ENCODE data around the gene KCNJ6.

The KCNJ6 gene

DNA sequence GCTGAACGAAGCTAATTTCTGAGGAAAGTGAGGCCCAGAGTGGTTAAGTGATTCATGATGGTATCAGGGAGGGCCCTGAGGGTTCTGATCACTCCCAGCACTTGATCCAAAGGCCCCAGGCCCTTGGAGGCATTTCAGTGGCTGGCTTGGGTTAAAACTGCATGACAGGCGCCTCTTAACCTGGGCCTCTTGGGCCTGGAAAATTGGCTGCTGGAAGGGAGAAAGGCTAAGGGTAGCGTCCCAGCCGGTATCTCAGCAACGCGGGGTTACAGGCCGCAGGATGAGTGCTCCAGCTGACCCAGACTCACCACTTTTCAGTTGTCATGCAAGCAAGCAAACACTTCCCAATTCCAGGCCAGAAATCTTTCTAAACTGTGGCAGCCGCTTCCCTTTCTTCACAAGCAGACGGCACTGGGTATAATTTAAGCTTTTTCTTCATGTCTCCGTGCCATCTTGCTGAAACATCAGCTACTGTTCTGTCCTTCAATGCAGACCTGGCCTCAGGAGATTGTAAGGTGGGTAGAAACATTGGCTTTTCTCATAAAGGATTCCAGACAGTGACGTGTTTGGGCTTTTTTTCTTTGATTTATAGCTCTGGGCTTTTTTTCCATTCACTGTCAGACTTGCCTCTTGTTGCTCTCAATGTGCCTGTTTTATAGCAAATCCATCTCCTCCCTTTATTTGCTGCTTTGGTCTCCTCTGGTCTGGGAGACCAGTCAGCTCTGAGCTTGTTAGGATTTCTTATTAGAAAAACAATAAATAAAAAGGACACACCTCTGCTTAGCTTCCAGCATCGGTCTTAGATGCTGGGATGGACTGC, 229.1 kb downstream of the KCNJ6 start:
- Mint-ChIP-seq H3K4me1 (ENCODE audit: low read depth) (peaks cover 7% of the 10 kb centered on the region), H3K27ac (no peak overlapping the region), H3K4me3 (no peak overlapping the region), H3K9me3 (peaks cover 7% of the 10 kb centered on the region), H3K36me3 (ENCODE audit: low read depth) (no peaks in the 10 kb centered on the region), H3K27me3 (peaks cover 5% of the 10 kb centered on the region)
- intact Hi-C loops (cut with micrococcal nuclease) = no loop called here

- Mint-ChIP-seq H3K27me3 (peaks cover 6% of the 10 kb centered on the region), H3K9me3 (peaks cover 4% of the 10 kb centered on the region), H3K36me3 (ENCODE audit: low read depth) (no peaks in the 10 kb centered on the region), H3K4me3 (no peak overlapping the region), H3K4me1 (ENCODE audit: low read depth) (peaks cover 5% of the 10 kb centered on the region), H3K27ac (no peak overlapping the region)
- intact Hi-C loops (cut with micrococcal nuclease) = no loop called here
Measured at GRCh38 chr21:37684547-37684946, 231.7 kb downstream of the KCNJ6 start.

- Mint-ChIP-seq H3K27ac (no peak overlapping the region), H3K27me3 (peaks cover 4% of the 10 kb centered on the region), H3K4me3 (no peak overlapping the region), H3K36me3 (ENCODE audit: low read depth) (no peaks in the 10 kb centered on the region), H3K9me3 (no peaks in the 10 kb centered on the region), H3K4me1 (ENCODE audit: low read depth) (peaks cover under 1% of the 10 kb centered on the region)
- intact Hi-C loops (cut with micrococcal nuclease) = no loop called here
Measured at GRCh38 chr21:37684115-37684493, 232.2 kb downstream of the KCNJ6 start.

GRCh38 chr21:37683396-37684114, 232.7 kb downstream of the KCNJ6 start:
- no peak overlapping the region for H3K27ac Mint-ChIP-seq
- intact Hi-C loops (cut with micrococcal nuclease) = no loop called here

DNA sequence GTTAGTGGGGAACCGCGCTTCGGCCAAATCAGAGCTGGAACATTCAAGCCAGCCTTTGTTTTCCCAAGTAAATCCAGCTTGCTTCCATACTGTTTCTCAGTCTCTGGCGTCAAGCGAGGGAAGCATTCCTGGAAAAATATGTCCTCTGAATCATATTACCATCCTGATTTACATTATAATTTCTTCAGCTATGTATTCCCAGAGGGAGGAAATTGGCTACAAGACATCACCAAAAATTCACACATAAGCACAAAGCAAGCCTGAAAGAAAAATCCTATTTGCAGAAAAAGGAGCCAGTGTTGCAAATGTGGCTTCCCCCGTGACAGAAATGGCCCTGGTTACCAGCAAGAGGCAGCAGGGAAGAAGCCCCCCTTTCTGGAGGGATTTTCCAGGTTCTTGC, 233.3 kb downstream of the KCNJ6 start:
- intact Hi-C loops (cut with micrococcal nuclease) = no loop called here
- H3K9me3 Mint-ChIP-seq = no peaks in the 10 kb centered on the region
- no peak overlapping the region for H3K27ac Mint-ChIP-seq
- no peaks in the 10 kb centered on the region for H3K4me1 Mint-ChIP-seq (ENCODE audit: low read depth)
- H3K4me3 Mint-ChIP-seq = no peak overlapping the region
- no peaks in the 10 kb centered on the region for H3K36me3 Mint-ChIP-seq (ENCODE audit: low read depth)
- peaks cover 6% of the 10 kb centered on the region for H3K27me3 Mint-ChIP-seq

More at GRCh38 chr21:37683396-37684114, 232.7 kb downstream of the KCNJ6 start:
- Mint-ChIP-seq H3K36me3 (ENCODE audit: low read depth) (no peaks in the 10 kb centered on the region), H3K9me3 (no peaks in the 10 kb centered on the region), H3K4me1 (ENCODE audit: low read depth) (no peaks in the 10 kb centered on the region), H3K4me3 (no peak overlapping the region), H3K27me3 (peaks cover 4% of the 10 kb centered on the region)

DNA sequence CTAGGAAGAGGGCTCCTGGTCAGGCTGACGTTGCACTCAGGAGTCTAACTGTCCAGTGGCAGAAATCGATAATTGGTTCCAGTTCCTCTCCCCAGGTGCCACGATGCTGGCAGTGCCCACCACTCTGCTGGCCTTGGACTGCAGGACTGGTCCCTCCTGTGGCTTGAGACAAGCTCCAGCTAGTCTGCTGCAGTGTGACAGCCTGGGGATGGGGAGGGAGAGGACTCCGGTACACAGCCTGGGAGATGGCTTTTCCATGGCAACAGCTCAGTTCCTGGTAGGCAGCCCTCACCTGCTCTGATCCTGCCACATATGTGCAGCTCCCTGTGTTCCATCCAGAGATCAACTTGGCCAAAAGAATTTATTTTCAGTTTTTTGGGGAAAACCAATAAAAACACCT, 239.3 kb downstream of the KCNJ6 start:
- no peaks in the 10 kb centered on the region for H3K4me1 Mint-ChIP-seq (ENCODE audit: low read depth)
- no peak overlapping the region for H3K27ac Mint-ChIP-seq
- peaks cover 25% of the 10 kb centered on the region for H3K27me3 Mint-ChIP-seq
- H3K36me3 Mint-ChIP-seq (ENCODE audit: low read depth) = no peaks in the 10 kb centered on the region
- H3K9me3 Mint-ChIP-seq = no peaks in the 10 kb centered on the region
- H3K4me3 Mint-ChIP-seq = no peak overlapping the region
- intact Hi-C loops (cut with micrococcal nuclease) = no loop called here

- H3K27ac Mint-ChIP-seq = no peak overlapping the region
- intact Hi-C loops (cut with micrococcal nuclease) = no loop called here
- H3K9me3 Mint-ChIP-seq = no peaks in the 10 kb centered on the region
- no peaks in the 10 kb centered on the region for H3K36me3 Mint-ChIP-seq (ENCODE audit: low read depth)
- no peaks in the 10 kb centered on the region for H3K4me1 Mint-ChIP-seq (ENCODE audit: low read depth)
- H3K27me3 Mint-ChIP-seq = peaks cover 23% of the 10 kb centered on the region
- no peak overlapping the region for H3K4me3 Mint-ChIP-seq
Measured at GRCh38 chr21:37675202-37675801, 241.0 kb downstream of the KCNJ6 start.

DNA sequence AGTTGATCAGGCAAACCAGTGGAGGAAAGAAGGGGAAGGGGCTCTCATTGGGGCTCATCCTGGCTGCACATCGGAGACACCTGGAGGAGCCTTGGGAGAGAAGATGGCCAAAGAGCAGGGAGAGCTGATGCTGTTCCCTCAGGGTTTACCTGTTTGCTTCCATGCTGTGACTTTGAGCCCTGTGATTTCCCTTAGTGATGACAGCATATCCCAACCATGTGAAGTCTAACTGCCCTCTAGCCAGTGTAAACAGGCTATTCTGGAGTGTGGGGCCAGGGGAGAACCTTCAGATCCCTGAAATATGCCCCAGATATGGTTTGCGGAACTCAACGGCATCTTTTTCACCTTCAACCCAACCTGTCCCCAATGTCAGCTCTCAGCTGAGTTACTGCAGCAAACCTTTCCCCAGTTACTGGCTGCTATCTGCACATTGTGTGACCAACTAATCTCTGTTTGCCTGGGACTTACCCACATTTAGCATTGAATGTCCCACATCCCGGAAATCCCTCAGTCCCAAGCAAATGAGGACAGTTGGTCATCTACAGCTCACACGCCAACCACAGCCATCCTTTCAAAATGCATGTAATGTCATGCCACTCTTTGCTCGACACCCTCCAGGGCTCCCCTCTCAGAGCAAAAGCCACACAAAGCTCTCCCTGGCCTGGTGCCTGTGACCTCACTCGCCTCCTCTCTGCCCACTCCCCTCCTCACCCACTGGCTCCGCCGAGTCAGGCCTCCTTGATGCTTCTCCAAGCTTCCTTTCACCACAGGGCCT, 242.3 kb downstream of the KCNJ6 start:
- H3K27me3 Mint-ChIP-seq = peaks cover 23% of the 10 kb centered on the region
- intact Hi-C loops (cut with micrococcal nuclease) = no loop called here
- no peaks in the 10 kb centered on the region for H3K9me3 Mint-ChIP-seq
- no peaks in the 10 kb centered on the region for H3K4me1 Mint-ChIP-seq (ENCODE audit: low read depth)
- H3K36me3 Mint-ChIP-seq (ENCODE audit: low read depth) = no peaks in the 10 kb centered on the region
- no peak overlapping the region for H3K27ac Mint-ChIP-seq
- H3K4me3 Mint-ChIP-seq = no peak overlapping the region

DNA sequence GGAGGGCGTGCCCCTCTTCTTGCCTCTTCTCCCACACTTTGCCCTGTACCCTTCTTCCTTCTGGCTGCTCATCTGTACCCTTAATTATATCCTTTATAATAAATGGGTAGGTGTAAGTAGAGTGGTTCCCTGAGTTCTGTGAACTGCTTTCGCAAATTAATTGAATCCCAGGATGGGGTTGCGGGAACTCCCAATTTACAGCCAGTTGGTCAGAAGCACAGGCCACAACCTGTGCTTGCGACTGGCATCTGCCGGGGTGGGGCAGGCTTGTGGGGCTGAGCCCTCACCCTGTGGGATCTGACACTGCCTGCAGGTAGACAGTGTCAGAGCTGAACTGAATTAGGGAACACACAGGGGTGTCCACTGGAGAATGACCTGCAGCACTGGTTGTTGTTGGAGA, 244.9 kb downstream of the KCNJ6 start:
- intact Hi-C loops (cut with micrococcal nuclease) = no loop called here
- no peak overlapping the region for H3K4me3 Mint-ChIP-seq
- no peaks in the 10 kb centered on the region for H3K9me3 Mint-ChIP-seq
- H3K27ac Mint-ChIP-seq = no peak overlapping the region
- H3K36me3 Mint-ChIP-seq (ENCODE audit: low read depth) = no peaks in the 10 kb centered on the region
- no peaks in the 10 kb centered on the region for H3K4me1 Mint-ChIP-seq (ENCODE audit: low read depth)
- peaks cover 19% of the 10 kb centered on the region for H3K27me3 Mint-ChIP-seq

DNA sequence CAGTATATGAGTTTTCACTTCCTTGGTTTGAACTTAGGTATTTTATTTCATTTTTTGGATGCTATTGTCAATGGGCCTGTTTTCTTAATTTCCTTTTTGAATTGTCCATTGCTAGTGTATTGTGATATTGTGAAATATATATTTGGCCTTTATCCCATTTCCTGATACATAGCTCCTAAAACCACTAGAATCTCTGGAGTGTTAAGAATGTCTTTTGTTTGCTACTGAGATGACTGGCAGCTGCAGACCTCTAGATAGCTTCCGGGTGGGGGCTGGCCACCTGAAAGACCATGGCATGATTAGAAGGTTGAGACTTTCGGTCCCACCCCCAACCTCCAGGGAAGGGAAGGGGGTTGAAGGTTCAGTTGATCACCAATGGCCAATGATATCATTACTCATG, 245.4 kb downstream of the KCNJ6 start:
- Mint-ChIP-seq H3K36me3 (ENCODE audit: low read depth) (no peaks in the 10 kb centered on the region), H3K27ac (no peak overlapping the region), H3K4me1 (ENCODE audit: low read depth) (no peaks in the 10 kb centered on the region), H3K9me3 (no peaks in the 10 kb centered on the region), H3K4me3 (no peak overlapping the region), H3K27me3 (peaks cover 17% of the 10 kb centered on the region)
- intact Hi-C loops (cut with micrococcal nuclease) = no loop called here

GRCh38 chr21:37669249-37669648, 247.0 kb downstream of the KCNJ6 start:
- H3K9me3 Mint-ChIP-seq = no peaks in the 10 kb centered on the region
- H3K27me3 Mint-ChIP-seq = peaks cover 9% of the 10 kb centered on the region
- H3K36me3 Mint-ChIP-seq (ENCODE audit: low read depth) = no peaks in the 10 kb centered on the region
- no peaks in the 10 kb centered on the region for H3K4me1 Mint-ChIP-seq (ENCODE audit: low read depth)
- H3K27ac Mint-ChIP-seq = no peak overlapping the region
- H3K4me3 Mint-ChIP-seq = no peak overlapping the region
- intact Hi-C loops (cut with micrococcal nuclease) = no loop called here

DNA sequence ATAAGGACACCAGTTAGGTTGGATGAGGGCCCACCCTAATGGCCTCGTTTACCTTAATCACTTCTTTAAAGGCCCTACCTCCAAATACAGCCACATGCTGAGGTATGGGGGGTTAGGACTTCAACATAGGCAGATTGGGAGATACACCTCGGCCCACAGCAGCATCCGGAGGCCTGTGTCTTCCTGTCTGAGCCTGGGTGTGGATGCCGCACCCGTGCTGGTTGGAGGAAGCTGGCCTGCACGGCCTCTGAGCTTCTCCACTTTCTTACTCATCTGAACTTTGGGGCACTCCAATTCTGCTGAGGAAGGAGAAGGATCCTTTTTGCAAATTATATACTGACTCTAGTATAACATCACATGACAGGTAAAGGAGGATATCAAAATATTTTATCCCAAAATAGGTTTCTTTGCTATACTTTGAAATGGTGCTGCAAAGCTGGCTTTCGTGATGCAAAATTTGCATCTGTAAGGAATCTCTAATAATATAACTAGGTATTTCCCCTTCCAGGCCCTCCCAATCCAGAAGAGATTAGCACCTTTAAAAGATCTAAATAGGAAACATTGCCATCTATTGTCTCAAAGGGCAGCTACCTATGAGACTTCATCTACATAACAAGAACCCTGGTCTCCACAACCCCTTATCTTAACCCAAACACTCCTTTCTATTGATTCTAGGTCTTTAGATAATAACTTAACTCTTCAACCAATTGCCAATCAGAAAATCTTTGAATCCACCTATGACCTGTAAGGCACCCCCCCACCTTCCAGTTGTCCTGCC, 247.6 kb downstream of the KCNJ6 start:
- no peak overlapping the region for H3K27ac Mint-ChIP-seq
- no peaks in the 10 kb centered on the region for H3K9me3 Mint-ChIP-seq
- no peak overlapping the region for H3K4me3 Mint-ChIP-seq
- intact Hi-C loops (cut with micrococcal nuclease) = no loop called here
- no peaks in the 10 kb centered on the region for H3K4me1 Mint-ChIP-seq (ENCODE audit: low read depth)
- peaks cover 6% of the 10 kb centered on the region for H3K27me3 Mint-ChIP-seq
- no peaks in the 10 kb centered on the region for H3K36me3 Mint-ChIP-seq (ENCODE audit: low read depth)

- Mint-ChIP-seq H3K4me1 (ENCODE audit: low read depth) (no peaks in the 10 kb centered on the region), H3K27me3 (peaks cover 1% of the 10 kb centered on the region), H3K9me3 (no peaks in the 10 kb centered on the region), H3K36me3 (ENCODE audit: low read depth) (no peaks in the 10 kb centered on the region), H3K4me3 (no peak overlapping the region), H3K27ac (no peak overlapping the region)
- intact Hi-C loops (cut with micrococcal nuclease) = no loop called here
Measured at GRCh38 chr21:37667380-37667779, 248.9 kb downstream of the KCNJ6 start.
